ENCODE results near the gene ACAD9. TPM values are rescaled to one million over a fixed set of nuclear protein-coding genes. Genes with fewer than 3 reads are reported as not detected.
"Not testable (repeated sequence)": the region's sequence is repeated elsewhere in the genome, so short reads cannot be mapped to it uniquely, and the experiment has no call there.

ACAD9 gene
- total and polyA plus RNA-seq, 11 donors = 24.6 to 44.9 (median 36.5) TPM

DNA sequence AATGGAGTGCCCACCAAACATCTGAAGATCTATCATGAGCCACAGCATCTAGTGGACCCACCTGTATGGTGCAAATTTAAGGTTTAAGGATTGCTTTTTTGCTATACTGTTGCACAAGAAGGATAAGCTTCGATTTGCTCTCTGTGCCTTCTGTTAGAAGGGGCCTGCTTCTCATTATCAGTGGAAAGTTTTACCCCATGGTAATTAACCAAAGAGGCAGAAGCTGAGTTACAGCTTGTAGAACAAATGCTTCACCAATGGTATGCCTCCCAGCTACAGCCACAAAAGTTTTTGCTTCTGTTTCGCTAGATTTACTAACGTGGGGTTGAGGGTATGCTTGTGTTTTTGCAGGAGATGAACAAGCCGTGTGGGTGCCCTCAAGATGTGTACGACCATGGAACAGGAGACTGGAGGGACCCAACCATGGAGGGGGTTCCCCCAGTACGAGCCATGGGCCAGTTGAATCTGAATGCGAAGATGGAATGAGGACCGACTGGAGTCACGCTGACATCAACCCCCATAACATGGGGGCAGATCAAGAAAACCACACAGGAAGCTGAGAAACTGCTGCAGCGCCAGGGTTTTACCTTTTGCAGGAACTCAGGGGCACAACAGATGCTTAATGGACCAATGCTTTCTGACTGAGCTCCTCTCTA, 43.5 kb downstream of the ACAD9 start:
- no peak overlapping the region for H3K27ac ChIP-seq
- no peak for ATAC-seq
- no peak overlapping the region for H3K4me3 ChIP-seq
- peaks cover 0 to 15% (median 0%) of the 10 kb centered on the region in 9 donors for H3K36me3 ChIP-seq
- no peak for TF ChIP-seq POLR2A (IDR thresholded peaks at IDR 0.05)
- 84 to 93% (median 86%) methylated on average over 10 of the region's 10 CpGs for WGBS, 4 donors
- H3K4me1 ChIP-seq = no peaks in the 10 kb centered on the region
- intact Hi-C loops (cut with DNase I) = no loop called here
- H3K27me3 ChIP-seq = no peaks in the 10 kb centered on the region
- no peak for DNase-seq
- H3K9me3 ChIP-seq = peaks cover 0 to 32% (median 8%) of the 10 kb centered on the region in 12 donors

DNA sequence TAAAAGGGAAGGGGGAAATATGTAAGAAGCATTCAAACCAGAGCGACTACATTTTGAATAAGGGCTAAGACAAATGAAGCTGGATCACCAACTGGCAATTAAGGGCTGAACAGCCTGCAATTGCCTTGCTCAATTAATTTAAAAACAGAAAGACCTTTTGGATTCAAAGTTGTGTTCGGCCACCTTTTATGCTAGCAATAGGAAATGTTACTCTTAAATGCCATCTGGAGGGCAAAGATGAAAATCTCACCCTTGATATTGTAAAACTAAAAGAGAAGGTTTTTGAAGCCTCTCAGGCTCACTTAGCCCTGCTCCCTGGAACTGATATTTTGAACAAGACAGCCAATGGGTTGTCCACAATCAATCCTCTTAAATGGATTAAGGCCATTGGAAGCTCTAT, 44.2 kb downstream of the ACAD9 start:
- WGBS, 4 donors = 56 to 95% (median 86%) methylated on average over 2 of the region's 2 CpGs
- H3K27me3 ChIP-seq = no peaks in the 10 kb centered on the region
- H3K9me3 ChIP-seq = peaks cover 0 to 32% (median 8%) of the 10 kb centered on the region in 12 donors
- no peak for DNase-seq
- TF ChIP-seq POLR2A (IDR thresholded peaks at IDR 0.05) = no peak
- TF ChIP-seq, protein P1, sequence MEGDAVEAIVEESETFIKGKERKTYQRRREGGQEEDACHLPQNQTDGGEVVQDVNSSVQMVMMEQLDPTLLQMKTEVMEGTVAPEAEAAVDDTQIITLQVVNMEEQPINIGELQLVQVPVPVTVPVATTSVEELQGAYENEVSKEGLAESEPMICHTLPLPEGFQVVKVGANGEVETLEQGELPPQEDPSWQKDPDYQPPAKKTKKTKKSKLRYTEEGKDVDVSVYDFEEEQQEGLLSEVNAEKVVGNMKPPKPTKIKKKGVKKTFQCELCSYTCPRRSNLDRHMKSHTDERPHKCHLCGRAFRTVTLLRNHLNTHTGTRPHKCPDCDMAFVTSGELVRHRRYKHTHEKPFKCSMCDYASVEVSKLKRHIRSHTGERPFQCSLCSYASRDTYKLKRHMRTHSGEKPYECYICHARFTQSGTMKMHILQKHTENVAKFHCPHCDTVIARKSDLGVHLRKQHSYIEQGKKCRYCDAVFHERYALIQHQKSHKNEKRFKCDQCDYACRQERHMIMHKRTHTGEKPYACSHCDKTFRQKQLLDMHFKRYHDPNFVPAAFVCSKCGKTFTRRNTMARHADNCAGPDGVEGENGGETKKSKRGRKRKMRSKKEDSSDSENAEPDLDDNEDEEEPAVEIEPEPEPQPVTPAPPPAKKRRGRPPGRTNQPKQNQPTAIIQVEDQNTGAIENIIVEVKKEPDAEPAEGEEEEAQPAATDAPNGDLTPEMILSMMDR (IDR thresholded peaks at IDR 0.05) = no peak
- ATAC-seq = no peak
- peak overlapping the region in 1 of 12 donors; percentile 5 for H3K4me3 ChIP-seq
- H3K4me1 ChIP-seq = no peaks in the 10 kb centered on the region
- intact Hi-C loops (cut with DNase I) = no loop called here
- no peak overlapping the region for H3K27ac ChIP-seq
- H3K36me3 ChIP-seq = peaks cover 0 to 11% (median 0%) of the 10 kb centered on the region in 9 donors

DNA sequence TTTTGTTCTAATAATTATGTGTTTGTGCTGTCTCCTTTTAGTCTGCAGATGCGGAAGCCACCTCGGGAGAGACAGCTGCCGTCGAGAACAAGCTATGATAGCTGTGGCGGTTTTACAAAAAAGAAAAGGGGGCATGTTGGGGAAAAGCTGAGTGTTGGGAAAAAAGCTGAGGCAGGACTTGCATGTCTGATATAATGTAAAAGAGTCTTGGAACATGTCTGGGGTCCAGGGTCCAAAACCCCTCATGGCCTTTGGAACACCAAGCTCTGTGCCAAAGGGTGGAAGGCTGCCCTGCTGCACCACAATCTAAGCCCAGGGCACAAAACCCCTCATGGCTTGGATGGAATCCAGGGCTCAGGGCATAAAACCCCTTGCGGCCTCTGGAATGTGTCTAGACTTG, 44.6 kb downstream of the ACAD9 start:
- H3K4me1 ChIP-seq; intact Hi-C loops (cut with DNase I); H3K27ac ChIP-seq; H3K27me3 ChIP-seq; H3K4me3 ChIP-seq; DNase-seq; ATAC-seq; H3K36me3 ChIP-seq: not testable (repeated sequence)
- peaks cover 0 to 32% (median 8%) of the 10 kb centered on the region in 12 donors for H3K9me3 ChIP-seq
- 86 to 95% (median 88%) methylated on average over 6 of the region's 6 CpGs for WGBS, 4 donors

DNA sequence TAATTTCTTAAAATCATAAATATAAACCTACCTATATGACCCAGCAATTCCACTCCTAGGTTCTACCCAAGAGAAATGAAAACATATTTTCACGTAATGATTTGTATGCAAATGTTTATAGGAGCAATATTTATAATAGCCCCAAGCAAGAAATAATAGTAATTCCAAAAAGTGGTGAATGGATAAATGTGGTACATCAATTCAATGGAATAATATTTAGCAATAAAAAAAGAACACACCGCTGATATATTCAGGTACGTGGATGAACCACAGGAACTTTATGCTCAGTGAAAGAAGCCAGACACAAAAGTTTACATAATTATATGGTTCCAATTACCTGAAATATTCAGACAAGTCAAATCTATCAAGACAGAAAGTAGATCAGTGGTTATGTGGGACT, 49.9 kb downstream of the ACAD9 start:
- no peak for ATAC-seq

DNA sequence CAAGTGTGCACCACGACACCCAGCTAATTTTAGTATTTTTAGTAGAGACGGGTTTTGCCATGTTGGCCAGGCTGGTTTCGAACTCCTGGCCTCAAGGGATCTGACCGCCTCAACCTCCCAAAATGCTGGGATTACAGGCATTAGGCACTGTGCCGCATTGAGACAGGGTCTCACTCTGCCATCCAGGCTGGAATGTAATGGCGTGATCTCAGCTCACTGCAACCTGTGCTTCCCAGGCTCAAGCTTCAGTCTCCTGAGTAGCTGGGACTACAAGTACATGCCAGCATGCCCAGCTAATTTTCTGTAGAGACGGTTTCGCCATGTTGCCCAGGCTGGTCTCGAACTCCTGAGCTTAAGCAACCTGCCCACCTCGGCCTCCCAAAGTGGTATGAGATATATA, 51.6 kb downstream of the ACAD9 start:
- Histone ChIP-seq H3K9me3 (peaks cover 0 to 8% (median 0%) of the 10 kb centered on the region in 12 donors), H3K27me3 (no peaks in the 10 kb centered on the region), H3K4me3 (no peak overlapping the region), H3K4me1 (no peaks in the 10 kb centered on the region), H3K27ac (no peak overlapping the region), H3K36me3 (no peaks in the 10 kb centered on the region)
- DNase-seq = no peak
- WGBS, 4 donors = 83 to 91% (median 84%) methylated on average over 9 to 10 of the region's 10 CpGs
- TF ChIP-seq, protein P1 (IDR thresholded peaks at IDR 0.05) = no peak
- TF ChIP-seq POLR2A (IDR thresholded peaks at IDR 0.05) = no peak
- no peak for ATAC-seq
- intact Hi-C loops (cut with DNase I) = no loop called here

More for the DNA sequence above, 49.9 kb downstream of the ACAD9 start:
- no peak for TF ChIP-seq POLR2A (IDR thresholded peaks at IDR 0.05)
- TF ChIP-seq, protein P1 (IDR thresholded peaks at IDR 0.05) = no peak
- H3K36me3 ChIP-seq = no peaks in the 10 kb centered on the region
- H3K9me3 ChIP-seq = peaks cover 0 to 15% (median 0%) of the 10 kb centered on the region in 12 donors
- H3K4me3 ChIP-seq = no peak overlapping the region
- no peak overlapping the region for H3K27ac ChIP-seq
- no peaks in the 10 kb centered on the region for H3K4me1 ChIP-seq
- no peaks in the 10 kb centered on the region for H3K27me3 ChIP-seq
- intact Hi-C loops (cut with DNase I) = no loop called here
- WGBS, 4 donors = 89 to 97% (median 93%) methylated on average over 3 of the region's 3 CpGs
- DNase-seq = no peak
